Psoas muscle (tissue), 8 donors: ENCODE data around the gene UBLCP1. TPM values are rescaled to one million over a fixed set of nuclear protein-coding genes. Genes with fewer than 3 reads are reported as not detected.

Source experiments
- ATAC-seq, 4 donors: fragments of 200-7000 bp; cut with Tn5 transposase; one replicate each; pipeline ENCODE4 v1.9.1; 2020; ENCODE audit warnings: moderate library complexity in 3 of 4, mild to moderate bottlenecking in 2 of 4
- DNase-seq, 2 donors: peaks; one replicate each; pipeline ENCODE4 v3.0.0-alpha.2; 2020
- H3K27ac ChIP-seq: fragments of 200-600 bp; one replicate; pipeline ENCODE4 v1.8.0; 2022
- H3K27me3 ChIP-seq, 3 donors: fragments of 200-600 bp in 1 of 3; one replicate each; pipeline versions ENCODE4 v1.6.1 to v1.8.0; 2013 to 2022; ENCODE audit warnings: low read length in 2 of 3, mild to moderate bottlenecking in 2 of 3, moderate library complexity in 1 of 3; ENCODE audit not compliant: insufficient read depth in 3 of 3
- H3K36me3 ChIP-seq, 2 donors: fragments of 200-600 bp in 1 of 2; one replicate each; pipeline versions ENCODE4 v1.6.1 to v1.8.0; 2013 to 2022; ENCODE audit warnings: low read depth in 1 of 2, mild to moderate bottlenecking in 1 of 2, moderate library complexity in 1 of 2; ENCODE audit not compliant: insufficient read depth in 1 of 2
- H3K4me1 ChIP-seq: fragments of 200-600 bp; one replicate; pipeline ENCODE4 v1.8.0; 2022
- H3K4me3 ChIP-seq: fragments of 200-600 bp; one replicate; pipeline ENCODE4 v1.8.0; 2022; ENCODE audit warnings: mild to moderate bottlenecking
- H3K9me3 ChIP-seq: fragments of 200-600 bp; one replicate; pipeline ENCODE4 v1.8.0; 2022
- WGBS, 3 donors: extraction: QIAGEN DNeasy Blood & Tissue Kit; methylation state at CpG; one replicate each; pipeline versions ENCODE4 v1.1.6 to v1.1.7; 2013; 5-methylcytosine and 5-hydroxymethylcytosine counted together
- intact Hi-C, 2 donors: fragments of 100-400 bp; cut with DNase I; formaldehyde crosslinking; loops; one replicate each; pipeline versions ENCODE4 v1.11.0 to v1.14.2; 2022
- polyA plus RNA-seq, 3 donors: library from polyadenylated mRNA; stranded (reverse); fragments of 200-250 nt; gene quantifications; one replicate each; pipeline ENCODE4 v1.2.3, GENCODE V29; 2013
- total RNA-seq, 4 donors: library from RNA; stranded (reverse); fragmentation: NEBNext Ultra II Directional in 2 of 4; extraction: Animal tissue kit (Norgen Biotek cat#: 25700) in 2 of 4; gene quantifications; one replicate each; pipeline versions ENCODE4 v1.2.1 to v1.2.4, GENCODE V29; 2021 to 2023
- TF ChIP-seq, protein P1 (sequence below): fragments of 200-600 bp; IDR thresholded peaks from one replicate; pipeline ENCODE4 v1.8.0; 2022; ENCODE audit warnings: antibody characterized with exemption
- donor health status: healthy with polysubstance abuse.
- donor health status: DM: no; HTN: no; CAD: no; lungs with moderate emphysema.
- donor health status: Bipolar disorder and iron deficiency.
- donor health status: healthy.
- donor health status: DM: yes; HTN: yes; CAD: no.
- donor health status: DM: no; HTN: no; CAD: no.
- donor health status: DM: no; HTN: no; CAD: no.
- donor health status: DM: yes; HTN: yes; CAD: no.

The UBLCP1 gene
- total and polyA plus RNA-seq, 7 donors = 8.3 to 21.0 (median 11.7) TPM

DNA sequence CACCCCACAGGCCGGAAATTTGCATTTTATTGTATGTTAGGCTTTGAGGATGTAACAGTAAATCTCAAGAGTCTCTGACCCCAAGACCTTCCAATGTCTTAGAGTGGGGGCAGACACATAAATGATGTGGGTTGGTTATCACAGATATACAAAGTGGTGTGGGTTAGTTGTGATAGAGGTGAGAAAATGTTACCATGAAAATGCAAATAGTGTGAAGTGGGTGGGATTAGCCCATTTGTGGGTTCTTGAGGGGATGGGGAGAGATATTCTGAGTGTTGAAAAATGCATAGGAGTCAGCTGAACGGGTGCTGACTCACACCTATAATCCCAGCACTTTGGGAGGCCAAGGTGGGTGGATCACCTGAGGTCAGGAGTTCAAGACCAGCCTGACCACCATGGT lies 45.9 kb upstream of the UBLCP1 start:
- no peak for ATAC-seq
- Histone ChIP-seq H3K27me3 (no peaks in the 10 kb centered on the region), H3K4me3 (no peak overlapping the region), H3K9me3 (no peaks in the 10 kb centered on the region), H3K4me1 (no peaks in the 10 kb centered on the region), H3K27ac (no peak overlapping the region), H3K36me3 (no peaks in the 10 kb centered on the region)
- no peak for DNase-seq
- intact Hi-C loops = no loop called here
- WGBS, 3 donors = 83 to 93% (median 87%) methylated on average over 2 of the region's 2 CpGs
- TF ChIP-seq, protein P1, sequence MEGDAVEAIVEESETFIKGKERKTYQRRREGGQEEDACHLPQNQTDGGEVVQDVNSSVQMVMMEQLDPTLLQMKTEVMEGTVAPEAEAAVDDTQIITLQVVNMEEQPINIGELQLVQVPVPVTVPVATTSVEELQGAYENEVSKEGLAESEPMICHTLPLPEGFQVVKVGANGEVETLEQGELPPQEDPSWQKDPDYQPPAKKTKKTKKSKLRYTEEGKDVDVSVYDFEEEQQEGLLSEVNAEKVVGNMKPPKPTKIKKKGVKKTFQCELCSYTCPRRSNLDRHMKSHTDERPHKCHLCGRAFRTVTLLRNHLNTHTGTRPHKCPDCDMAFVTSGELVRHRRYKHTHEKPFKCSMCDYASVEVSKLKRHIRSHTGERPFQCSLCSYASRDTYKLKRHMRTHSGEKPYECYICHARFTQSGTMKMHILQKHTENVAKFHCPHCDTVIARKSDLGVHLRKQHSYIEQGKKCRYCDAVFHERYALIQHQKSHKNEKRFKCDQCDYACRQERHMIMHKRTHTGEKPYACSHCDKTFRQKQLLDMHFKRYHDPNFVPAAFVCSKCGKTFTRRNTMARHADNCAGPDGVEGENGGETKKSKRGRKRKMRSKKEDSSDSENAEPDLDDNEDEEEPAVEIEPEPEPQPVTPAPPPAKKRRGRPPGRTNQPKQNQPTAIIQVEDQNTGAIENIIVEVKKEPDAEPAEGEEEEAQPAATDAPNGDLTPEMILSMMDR = no peak

GRCh38 chr5:159218595-159219023 lies 44.5 kb upstream of the UBLCP1 start:
- no peaks in the 10 kb centered on the region for H3K4me1 ChIP-seq
- ATAC-seq = no peak
- DNase-seq = no peak
- H3K36me3 ChIP-seq = no peaks in the 10 kb centered on the region
- TF ChIP-seq, protein P1 = no peak
- no peaks in the 10 kb centered on the region for H3K27me3 ChIP-seq
- no peaks in the 10 kb centered on the region for H3K9me3 ChIP-seq
- no peak overlapping the region for H3K4me3 ChIP-seq
- no peak overlapping the region for H3K27ac ChIP-seq
- 55 to 73% (median 69%) methylated on average over 2 of the region's 2 CpGs for WGBS, 3 donors
- intact Hi-C loops = no loop called here

- no peaks in the 10 kb centered on the region for H3K27me3 ChIP-seq
- no peak overlapping the region for H3K4me3 ChIP-seq
- DNase-seq (no peak), ATAC-seq (no peak)
- no peaks in the 10 kb centered on the region for H3K9me3 ChIP-seq
- no peak overlapping the region for H3K27ac ChIP-seq
- 76 to 82% (median 80%) methylated on average over 5 of the region's 5 CpGs for WGBS, 3 donors
- H3K36me3 ChIP-seq = no peaks in the 10 kb centered on the region
- intact Hi-C loops = no loop called here
- TF ChIP-seq, protein P1 = no peak
- no peaks in the 10 kb centered on the region for H3K4me1 ChIP-seq
These were observed 42.9 kb upstream of the UBLCP1 start for GRCh38 chr5:159220206-159220605.

GRCh38 chr5:159223469-159223868 lies 39.6 kb upstream of the UBLCP1 start:
- Histone ChIP-seq H3K4me1 (no peaks in the 10 kb centered on the region), H3K27me3 (no peaks in the 10 kb centered on the region), H3K36me3 (no peaks in the 10 kb centered on the region), H3K9me3 (no peaks in the 10 kb centered on the region), H3K27ac (no peak overlapping the region), H3K4me3 (no peak overlapping the region)
- DNase-seq = no peak
- TF ChIP-seq, protein P1 = no peak
- no peak for ATAC-seq
- intact Hi-C loops = no loop called here
- 78 to 81% (median 80%) methylated on average over 3 of the region's 3 CpGs for WGBS, 3 donors

DNA sequence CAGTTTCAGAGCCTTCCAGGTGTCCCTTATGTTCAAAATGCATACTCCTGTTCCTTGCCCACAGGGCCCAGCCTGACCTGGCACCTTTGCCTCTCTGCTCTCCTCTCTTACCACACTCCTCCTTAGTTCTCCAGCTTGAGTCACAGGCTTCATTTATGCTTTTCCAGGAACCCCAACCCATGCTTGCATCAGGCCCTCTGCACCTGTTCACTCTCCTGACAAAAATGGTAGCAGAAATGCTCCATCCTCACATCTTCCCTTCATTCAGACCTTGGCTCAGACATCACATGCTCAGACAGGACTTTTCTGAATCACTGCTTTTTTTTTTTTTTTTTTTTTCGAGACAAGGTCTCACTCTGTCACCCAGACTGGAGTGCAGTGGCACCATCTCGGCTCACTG lies 38.6 kb upstream of the UBLCP1 start:
- ATAC-seq = no peak
- Histone ChIP-seq H3K27ac (no peak overlapping the region), H3K36me3 (no peaks in the 10 kb centered on the region), H3K4me1 (no peaks in the 10 kb centered on the region), H3K4me3 (no peak overlapping the region), H3K9me3 (no peaks in the 10 kb centered on the region), H3K27me3 (no peaks in the 10 kb centered on the region)
- no peak for DNase-seq
- TF ChIP-seq, protein P1 = no peak
- intact Hi-C loops = no loop called here
- 70 to 100% (median 81%) methylated on average over 1 to 2 of the region's 2 CpGs for WGBS, 3 donors
